Measurements from ENCODE around the gene ATF5.

- TF ChIP-seq CTCF (IDR thresholded peaks at IDR 0.05; ENCODE audit: poor library complexity) (no peak), EZH2 (IDR thresholded peaks at IDR 0.05; ENCODE audit: borderline replicate concordance) (no peak)
These were observed 4.6 kb downstream of the ATF5 start for GRCh38 chr19:49933643-49934042.
